NB4 (cell line): ENCODE data around the gene ZNF524.

ENCODE experiments used
- POLR2A ChIP-seq: IDR thresholded peaks from 2 replicates; pipeline ENCODE4 v1.6.1; 2011; ENCODE audit warnings: mild to moderate bottlenecking; ENCODE audit not compliant: insufficient read length; ENCODE audit errors: extremely low read depth
- TF ChIP-seq, protein P1 (sequence below): IDR thresholded peaks from one replicate; pipeline ENCODE4 v1.5.1; 2012; ENCODE audit warnings: low read depth, low read length
- TF ChIP-seq, protein P2 (sequence below): IDR thresholded peaks from 2 replicates; pipeline ENCODE4 v1.6.1; 2011; ENCODE audit warnings: low read depth, low read length

GRCh38 chr19:55552206-55552605 lies 47.9 kb upstream of the ZNF524 start:
- no peak for TF ChIP-seq POLR2A
- TF ChIP-seq, protein P1, sequence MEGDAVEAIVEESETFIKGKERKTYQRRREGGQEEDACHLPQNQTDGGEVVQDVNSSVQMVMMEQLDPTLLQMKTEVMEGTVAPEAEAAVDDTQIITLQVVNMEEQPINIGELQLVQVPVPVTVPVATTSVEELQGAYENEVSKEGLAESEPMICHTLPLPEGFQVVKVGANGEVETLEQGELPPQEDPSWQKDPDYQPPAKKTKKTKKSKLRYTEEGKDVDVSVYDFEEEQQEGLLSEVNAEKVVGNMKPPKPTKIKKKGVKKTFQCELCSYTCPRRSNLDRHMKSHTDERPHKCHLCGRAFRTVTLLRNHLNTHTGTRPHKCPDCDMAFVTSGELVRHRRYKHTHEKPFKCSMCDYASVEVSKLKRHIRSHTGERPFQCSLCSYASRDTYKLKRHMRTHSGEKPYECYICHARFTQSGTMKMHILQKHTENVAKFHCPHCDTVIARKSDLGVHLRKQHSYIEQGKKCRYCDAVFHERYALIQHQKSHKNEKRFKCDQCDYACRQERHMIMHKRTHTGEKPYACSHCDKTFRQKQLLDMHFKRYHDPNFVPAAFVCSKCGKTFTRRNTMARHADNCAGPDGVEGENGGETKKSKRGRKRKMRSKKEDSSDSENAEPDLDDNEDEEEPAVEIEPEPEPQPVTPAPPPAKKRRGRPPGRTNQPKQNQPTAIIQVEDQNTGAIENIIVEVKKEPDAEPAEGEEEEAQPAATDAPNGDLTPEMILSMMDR: no peak
- TF ChIP-seq, protein P2, sequence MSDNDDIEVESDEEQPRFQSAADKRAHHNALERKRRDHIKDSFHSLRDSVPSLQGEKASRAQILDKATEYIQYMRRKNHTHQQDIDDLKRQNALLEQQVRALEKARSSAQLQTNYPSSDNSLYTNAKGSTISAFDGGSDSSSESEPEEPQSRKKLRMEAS: no peak
